ENCODE data around the gene REX1BD. TPM values are rescaled to one million over a fixed set of nuclear protein-coding genes. Genes with fewer than 3 reads are reported as not detected.

REX1BD gene
- polyA plus RNA-seq, 3 donors: 83.7 to 141 (median 122) TPM

DNA sequence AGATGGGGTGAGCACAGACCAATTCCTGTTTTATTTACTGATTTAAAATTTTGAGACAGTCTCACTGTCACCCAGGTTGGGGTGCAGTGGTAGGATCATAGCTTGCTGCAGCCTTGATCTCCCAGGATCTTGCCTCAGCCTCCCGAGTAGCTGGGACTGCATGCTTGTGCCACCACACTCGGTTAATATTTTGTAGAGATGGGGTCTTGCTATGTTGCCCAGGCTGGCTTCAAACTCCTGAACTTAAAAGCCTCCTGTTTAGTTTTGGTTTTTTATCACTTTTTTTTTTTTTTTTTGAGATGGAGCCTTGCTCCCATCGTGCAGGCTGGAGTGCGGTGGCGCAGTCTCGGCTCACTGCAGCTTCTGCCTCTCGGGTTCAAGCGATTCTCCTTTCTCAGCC is 12.2 kb upstream of the REX1BD start:
- Mint-ChIP-seq H3K9me3 (no peaks in the 10 kb centered on the region), H3K27me3 (ENCODE audit: low read depth in 3 of 3) (peaks cover 0 to 3% (median 0%) of the 10 kb centered on the region in 3 donors)

DNA sequence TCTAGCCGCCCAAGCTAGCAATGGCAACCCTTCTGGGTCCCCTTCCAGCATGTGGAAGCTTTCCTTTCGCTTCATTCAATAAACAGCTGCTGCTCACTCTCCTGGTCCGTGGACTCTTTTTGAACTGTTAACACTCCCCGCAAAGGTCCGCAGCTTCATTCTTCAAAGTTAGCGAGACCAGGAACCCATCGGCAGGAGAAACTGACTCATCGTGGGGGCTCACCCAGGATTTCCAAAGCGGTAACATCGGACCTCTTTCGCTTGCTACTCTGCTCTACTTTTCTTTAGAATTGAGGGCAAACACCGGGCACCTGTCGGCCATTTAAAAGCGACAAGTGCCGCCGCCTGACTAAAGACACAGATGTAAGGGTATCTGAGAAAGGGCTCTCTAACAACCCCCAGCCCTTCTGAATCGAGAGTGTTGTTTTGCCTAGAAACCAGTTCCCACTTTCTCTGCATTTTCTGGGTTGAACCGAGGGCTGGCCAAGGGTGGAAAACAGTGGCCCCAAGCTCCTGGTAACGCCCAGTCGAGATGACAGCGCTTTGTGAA is 11.2 kb upstream of the REX1BD start:
- peaks cover 46 to 58% of the 10 kb centered on the region in 2 donors for H3K36me3 Mint-ChIP-seq
- peaks cover 0 to 3% (median 0%) of the 10 kb centered on the region in 3 donors for H3K27me3 Mint-ChIP-seq (ENCODE audit: low read depth in 3 of 3)
- H4K20me1 ChIP-seq (ENCODE audit: insufficient read depth, low read length): peaks cover 41% of the 10 kb centered on the region
- H3K9me3 ChIP-seq (replicated peaks in 1 of 2; ENCODE audit: control insufficient read depth in 1 of 2, insufficient read depth in 1 of 2, low read length in 2 of 2): no peaks in the 10 kb centered on the region
- H3K9ac ChIP-seq (ENCODE audit: insufficient read depth, low read length, poor library complexity, severe bottlenecking): no peak overlapping the region
- DNase-seq: no peak
- no peak overlapping the region for H3K4me3 ChIP-seq (replicated peaks in 1 of 3; ENCODE audit: low read depth in 2 of 3, low read length in 3 of 3)
- no peaks in the 10 kb centered on the region for H3K27me3 ChIP-seq (ENCODE audit: control insufficient read depth in 2 of 2, insufficient read depth in 2 of 2, low read length in 2 of 2)
- 94% methylated on average over 19 of the region's 21 CpGs for WGBS (ENCODE audit: insufficient coverage)
- H3K36me3 ChIP-seq (replicated peaks in 1 of 2; ENCODE audit: control insufficient read depth in 1 of 2, insufficient read depth in 2 of 2, low read length in 2 of 2): peaks cover 43 to 59% of the 10 kb centered on the region in 2 donors
- H2AFZ ChIP-seq (ENCODE audit: insufficient read depth, low read depth, low read length, poor library complexity, severe bottlenecking): no peak overlapping the region
- H3K27ac Mint-ChIP-seq: peak overlapping the region in 5 of 7 donors; percentile 13 to 64 (median 57)
- H3K9me3 Mint-ChIP-seq: no peaks in the 10 kb centered on the region
- peaks cover 20% of the 10 kb centered on the region for H3K79me2 ChIP-seq (ENCODE audit: insufficient read depth, low read length)
- H3K4me1 ChIP-seq (ENCODE audit: control insufficient read depth in 1 of 2, insufficient read depth in 2 of 2, low read length in 2 of 2): peaks cover 6 to 11% of the 10 kb centered on the region in 2 donors
- peaks cover 10% of the 10 kb centered on the region for H3K4me1 Mint-ChIP-seq
- no peak overlapping the region for H3K4me3 Mint-ChIP-seq
- TF ChIP-seq, protein P1, sequence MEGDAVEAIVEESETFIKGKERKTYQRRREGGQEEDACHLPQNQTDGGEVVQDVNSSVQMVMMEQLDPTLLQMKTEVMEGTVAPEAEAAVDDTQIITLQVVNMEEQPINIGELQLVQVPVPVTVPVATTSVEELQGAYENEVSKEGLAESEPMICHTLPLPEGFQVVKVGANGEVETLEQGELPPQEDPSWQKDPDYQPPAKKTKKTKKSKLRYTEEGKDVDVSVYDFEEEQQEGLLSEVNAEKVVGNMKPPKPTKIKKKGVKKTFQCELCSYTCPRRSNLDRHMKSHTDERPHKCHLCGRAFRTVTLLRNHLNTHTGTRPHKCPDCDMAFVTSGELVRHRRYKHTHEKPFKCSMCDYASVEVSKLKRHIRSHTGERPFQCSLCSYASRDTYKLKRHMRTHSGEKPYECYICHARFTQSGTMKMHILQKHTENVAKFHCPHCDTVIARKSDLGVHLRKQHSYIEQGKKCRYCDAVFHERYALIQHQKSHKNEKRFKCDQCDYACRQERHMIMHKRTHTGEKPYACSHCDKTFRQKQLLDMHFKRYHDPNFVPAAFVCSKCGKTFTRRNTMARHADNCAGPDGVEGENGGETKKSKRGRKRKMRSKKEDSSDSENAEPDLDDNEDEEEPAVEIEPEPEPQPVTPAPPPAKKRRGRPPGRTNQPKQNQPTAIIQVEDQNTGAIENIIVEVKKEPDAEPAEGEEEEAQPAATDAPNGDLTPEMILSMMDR (IDR thresholded peaks at IDR 0.05): no peak
- intact Hi-C loops (cut with micrococcal nuclease): loop anchor here in 1 of 2 donors (5.0 kb wide), 1 partner anchor 35 kb away; the partner anchor contains the start of gene FKBP8
- H3K4me2 ChIP-seq (replicated peaks; ENCODE audit: extremely low read depth, low read length, poor library complexity, severe bottlenecking): no peak overlapping the region
- H3K27ac ChIP-seq (ENCODE audit: low read depth in 1 of 2, low read length in 2 of 2): no peak overlapping the region

More for the DNA sequence above, 12.2 kb upstream of the REX1BD start:
- Histone ChIP-seq H3K4me2 (replicated peaks; ENCODE audit: extremely low read depth, low read length, poor library complexity, severe bottlenecking) (no peak overlapping the region), H3K79me2 (ENCODE audit: insufficient read depth, low read length) (peaks cover 28% of the 10 kb centered on the region), H3K4me1 (ENCODE audit: control insufficient read depth in 1 of 2, insufficient read depth in 2 of 2, low read length in 2 of 2) (peaks cover 9 to 15% of the 10 kb centered on the region in 2 donors), H4K20me1 (ENCODE audit: insufficient read depth, low read length) (peaks cover 44% of the 10 kb centered on the region), H2AFZ (ENCODE audit: insufficient read depth, low read depth, low read length, poor library complexity, severe bottlenecking) (no peak overlapping the region), H3K9me3 (replicated peaks in 1 of 2; ENCODE audit: control insufficient read depth in 1 of 2, insufficient read depth in 1 of 2, low read length in 2 of 2) (no peaks in the 10 kb centered on the region), H3K27ac (ENCODE audit: low read depth in 1 of 2, low read length in 2 of 2) (no peak overlapping the region), H3K9ac (ENCODE audit: insufficient read depth, low read length, poor library complexity, severe bottlenecking) (no peak overlapping the region), H3K4me3 (replicated peaks in 1 of 3; ENCODE audit: low read depth in 2 of 3, low read length in 3 of 3) (no peak overlapping the region), H3K36me3 (replicated peaks in 1 of 2; ENCODE audit: control insufficient read depth in 1 of 2, insufficient read depth in 2 of 2, low read length in 2 of 2) (peaks cover 43 to 59% of the 10 kb centered on the region in 2 donors), H3K27me3 (ENCODE audit: control insufficient read depth in 2 of 2, insufficient read depth in 2 of 2, low read length in 2 of 2) (no peaks in the 10 kb centered on the region)
- intact Hi-C loops (cut with micrococcal nuclease): loop anchor here in 1 of 2 donors (5.0 kb wide), 1 partner anchor 34 kb away; the partner anchor contains the start of gene FKBP8
- no peak for DNase-seq
- H3K4me1 Mint-ChIP-seq: peaks cover 13% of the 10 kb centered on the region
- peaks cover 46 to 58% of the 10 kb centered on the region in 2 donors for H3K36me3 Mint-ChIP-seq
- WGBS (ENCODE audit: insufficient coverage): 98% methylated on average over 6 of the region's 8 CpGs
- TF ChIP-seq, protein P1 (IDR thresholded peaks at IDR 0.05): no peak
- no peak overlapping the region for H3K4me3 Mint-ChIP-seq
- peak overlapping the region in 1 of 7 donors; percentile 41 for H3K27ac Mint-ChIP-seq

Measured in CD14-positive monocyte (primary cell).